ENCODE results near the gene ADGRE3. TPM values are rescaled to one million over a fixed set of nuclear protein-coding genes. Genes with fewer than 3 reads are reported as not detected.

ADGRE3 gene
- total and polyA plus RNA-seq, 4 donors = 0.15 to 0.67 (median 0.22) TPM

DNA sequence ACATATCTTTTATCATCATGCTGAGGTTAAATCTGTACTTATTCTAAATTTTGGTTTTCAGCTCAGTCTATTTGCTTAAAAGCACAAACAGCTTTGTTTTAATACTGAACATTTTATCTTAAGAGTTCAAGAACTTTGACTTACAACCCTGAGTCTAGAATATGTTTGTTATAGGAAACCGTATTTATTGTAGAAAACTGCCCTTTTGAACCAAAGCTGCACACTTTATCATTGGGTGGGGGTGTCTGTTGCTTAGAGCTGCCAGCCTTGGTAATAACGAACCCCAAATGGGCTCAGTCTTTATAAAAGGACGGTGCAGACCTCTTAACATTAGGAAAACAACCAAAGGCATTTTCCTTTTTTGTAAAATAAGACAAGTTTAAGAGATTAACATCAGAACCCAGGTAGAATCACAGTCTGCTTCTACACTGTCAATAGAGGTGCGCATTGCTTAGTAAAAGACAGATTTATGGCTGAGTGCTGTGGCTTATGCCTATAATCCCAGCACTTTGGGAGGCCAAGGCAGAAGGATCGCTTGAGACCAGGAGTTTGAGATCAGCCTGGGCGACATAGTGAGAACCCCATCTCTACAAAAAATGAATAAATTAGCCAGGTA lies 14.7 kb downstream of the ADGRE3 start (continued):
- TF ChIP-seq, protein P1, sequence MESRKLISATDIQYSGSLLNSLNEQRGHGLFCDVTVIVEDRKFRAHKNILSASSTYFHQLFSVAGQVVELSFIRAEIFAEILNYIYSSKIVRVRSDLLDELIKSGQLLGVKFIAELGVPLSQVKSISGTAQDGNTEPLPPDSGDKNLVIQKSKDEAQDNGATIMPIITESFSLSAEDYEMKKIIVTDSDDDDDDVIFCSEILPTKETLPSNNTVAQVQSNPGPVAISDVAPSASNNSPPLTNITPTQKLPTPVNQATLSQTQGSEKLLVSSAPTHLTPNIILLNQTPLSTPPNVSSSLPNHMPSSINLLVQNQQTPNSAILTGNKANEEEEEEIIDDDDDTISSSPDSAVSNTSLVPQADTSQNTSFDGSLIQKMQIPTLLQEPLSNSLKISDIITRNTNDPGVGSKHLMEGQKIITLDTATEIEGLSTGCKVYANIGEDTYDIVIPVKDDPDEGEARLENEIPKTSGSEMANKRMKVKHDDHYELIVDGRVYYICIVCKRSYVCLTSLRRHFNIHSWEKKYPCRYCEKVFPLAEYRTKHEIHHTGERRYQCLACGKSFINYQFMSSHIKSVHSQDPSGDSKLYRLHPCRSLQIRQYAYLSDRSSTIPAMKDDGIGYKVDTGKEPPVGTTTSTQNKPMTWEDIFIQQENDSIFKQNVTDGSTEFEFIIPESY (IDR thresholded peaks at IDR 0.05) = no peak
- no peak for TF ChIP-seq HNF4G (IDR thresholded peaks at IDR 0.05)
- no peak for TF ChIP-seq HNF4A (conservative IDR thresholded peaks at IDR 0.05)
- TF ChIP-seq, protein P2, sequence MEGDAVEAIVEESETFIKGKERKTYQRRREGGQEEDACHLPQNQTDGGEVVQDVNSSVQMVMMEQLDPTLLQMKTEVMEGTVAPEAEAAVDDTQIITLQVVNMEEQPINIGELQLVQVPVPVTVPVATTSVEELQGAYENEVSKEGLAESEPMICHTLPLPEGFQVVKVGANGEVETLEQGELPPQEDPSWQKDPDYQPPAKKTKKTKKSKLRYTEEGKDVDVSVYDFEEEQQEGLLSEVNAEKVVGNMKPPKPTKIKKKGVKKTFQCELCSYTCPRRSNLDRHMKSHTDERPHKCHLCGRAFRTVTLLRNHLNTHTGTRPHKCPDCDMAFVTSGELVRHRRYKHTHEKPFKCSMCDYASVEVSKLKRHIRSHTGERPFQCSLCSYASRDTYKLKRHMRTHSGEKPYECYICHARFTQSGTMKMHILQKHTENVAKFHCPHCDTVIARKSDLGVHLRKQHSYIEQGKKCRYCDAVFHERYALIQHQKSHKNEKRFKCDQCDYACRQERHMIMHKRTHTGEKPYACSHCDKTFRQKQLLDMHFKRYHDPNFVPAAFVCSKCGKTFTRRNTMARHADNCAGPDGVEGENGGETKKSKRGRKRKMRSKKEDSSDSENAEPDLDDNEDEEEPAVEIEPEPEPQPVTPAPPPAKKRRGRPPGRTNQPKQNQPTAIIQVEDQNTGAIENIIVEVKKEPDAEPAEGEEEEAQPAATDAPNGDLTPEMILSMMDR (IDR thresholded peaks at IDR 0.05; ENCODE audit: low read depth, low read length, missing input control) = no peak

DNA sequence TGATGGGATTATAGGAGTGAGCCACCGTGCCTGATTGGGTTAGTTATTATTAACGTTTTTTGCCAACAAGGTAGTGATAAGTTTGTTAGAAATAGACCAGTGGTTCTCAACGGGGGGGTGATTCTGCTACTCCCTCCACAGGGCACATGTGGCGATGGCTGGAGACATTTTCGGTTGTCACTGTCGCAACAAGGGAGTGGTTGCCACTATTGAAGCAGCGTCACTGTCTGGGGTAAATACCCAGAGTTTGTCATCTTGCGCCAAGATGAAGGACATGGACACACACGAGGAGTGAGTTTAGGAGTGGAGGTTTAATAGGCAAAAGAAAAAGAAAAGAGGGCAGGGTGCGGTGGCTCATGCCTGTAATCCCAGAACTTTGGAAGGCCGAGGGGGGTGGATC lies 18.9 kb downstream of the ADGRE3 start:
- TF ChIP-seq FOXA1 (IDR thresholded peaks at IDR 0.05) (no peak), HNF4G (IDR thresholded peaks at IDR 0.05) (no peak), NR2F2 (IDR thresholded peaks at IDR 0.05) (no peak), RAD21 (IDR thresholded peaks at IDR 0.05) (no peak), SP1 (IDR thresholded peaks at IDR 0.05) (no peak), GABPA (IDR thresholded peaks at IDR 0.05 in 1 of 2, conservative IDR thresholded peaks at IDR 0.05 in 1 of 2) (no peak)
- TF ChIP-seq, protein P3, sequence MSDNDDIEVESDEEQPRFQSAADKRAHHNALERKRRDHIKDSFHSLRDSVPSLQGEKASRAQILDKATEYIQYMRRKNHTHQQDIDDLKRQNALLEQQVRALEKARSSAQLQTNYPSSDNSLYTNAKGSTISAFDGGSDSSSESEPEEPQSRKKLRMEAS (IDR thresholded peaks at IDR 0.05) = no peak
- TF ChIP-seq, protein P4, sequence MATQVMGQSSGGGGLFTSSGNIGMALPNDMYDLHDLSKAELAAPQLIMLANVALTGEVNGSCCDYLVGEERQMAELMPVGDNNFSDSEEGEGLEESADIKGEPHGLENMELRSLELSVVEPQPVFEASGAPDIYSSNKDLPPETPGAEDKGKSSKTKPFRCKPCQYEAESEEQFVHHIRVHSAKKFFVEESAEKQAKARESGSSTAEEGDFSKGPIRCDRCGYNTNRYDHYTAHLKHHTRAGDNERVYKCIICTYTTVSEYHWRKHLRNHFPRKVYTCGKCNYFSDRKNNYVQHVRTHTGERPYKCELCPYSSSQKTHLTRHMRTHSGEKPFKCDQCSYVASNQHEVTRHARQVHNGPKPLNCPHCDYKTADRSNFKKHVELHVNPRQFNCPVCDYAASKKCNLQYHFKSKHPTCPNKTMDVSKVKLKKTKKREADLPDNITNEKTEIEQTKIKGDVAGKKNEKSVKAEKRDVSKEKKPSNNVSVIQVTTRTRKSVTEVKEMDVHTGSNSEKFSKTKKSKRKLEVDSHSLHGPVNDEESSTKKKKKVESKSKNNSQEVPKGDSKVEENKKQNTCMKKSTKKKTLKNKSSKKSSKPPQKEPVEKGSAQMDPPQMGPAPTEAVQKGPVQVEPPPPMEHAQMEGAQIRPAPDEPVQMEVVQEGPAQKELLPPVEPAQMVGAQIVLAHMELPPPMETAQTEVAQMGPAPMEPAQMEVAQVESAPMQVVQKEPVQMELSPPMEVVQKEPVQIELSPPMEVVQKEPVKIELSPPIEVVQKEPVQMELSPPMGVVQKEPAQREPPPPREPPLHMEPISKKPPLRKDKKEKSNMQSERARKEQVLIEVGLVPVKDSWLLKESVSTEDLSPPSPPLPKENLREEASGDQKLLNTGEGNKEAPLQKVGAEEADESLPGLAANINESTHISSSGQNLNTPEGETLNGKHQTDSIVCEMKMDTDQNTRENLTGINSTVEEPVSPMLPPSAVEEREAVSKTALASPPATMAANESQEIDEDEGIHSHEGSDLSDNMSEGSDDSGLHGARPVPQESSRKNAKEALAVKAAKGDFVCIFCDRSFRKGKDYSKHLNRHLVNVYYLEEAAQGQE (IDR thresholded peaks at IDR 0.05) = no peak
- TF ChIP-seq, protein P5, sequence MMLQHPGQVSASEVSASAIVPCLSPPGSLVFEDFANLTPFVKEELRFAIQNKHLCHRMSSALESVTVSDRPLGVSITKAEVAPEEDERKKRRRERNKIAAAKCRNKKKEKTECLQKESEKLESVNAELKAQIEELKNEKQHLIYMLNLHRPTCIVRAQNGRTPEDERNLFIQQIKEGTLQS (IDR thresholded peaks at IDR 0.05) = no peak
- TF ChIP-seq, protein P1 (IDR thresholded peaks at IDR 0.05) = no peak
- TF ChIP-seq, protein P2 (IDR thresholded peaks at IDR 0.05; ENCODE audit: low read depth, low read length, missing input control) = no peak
- Histone ChIP-seq H3K9ac (ENCODE audit: low read depth in 1 of 2, low read length in 2 of 2) (no peak overlapping the region), H3K27me3 (ENCODE audit: control insufficient read depth in 4 of 4, insufficient read depth in 4 of 4, low read length in 3 of 4) (peaks cover 0 to 8% (median 0%) of the 10 kb centered on the region in 4 donors), H3K4me1 (ENCODE audit: control insufficient read depth in 4 of 4, insufficient read depth in 4 of 4, low read length in 3 of 4) (no peaks in the 10 kb centered on the region), H3K36me3 (ENCODE audit: control insufficient read depth in 4 of 4, insufficient read depth in 3 of 4, low read depth in 1 of 4, low read length in 3 of 4) (no peaks in the 10 kb centered on the region), H3K4me3 (ENCODE audit: low read depth in 1 of 3, low read length in 3 of 3) (no peak overlapping the region), H3K9me3 (ENCODE audit: control insufficient read depth in 4 of 4, low read length in 3 of 4) (no peaks in the 10 kb centered on the region), H3K27ac (ENCODE audit: low read depth in 1 of 2, low read length in 2 of 2) (no peak overlapping the region)
- DNase-seq (ENCODE audit: low spot score) = no peak
- WGBS = 72% methylated on average over 11 of the region's 11 CpGs

All from liver (tissue), 9 donors.